ENCODE data around the gene RAPGEF2.
A peak's percentile ranks its signal among the peaks of the same experiment; 100 is the strongest.

RAPGEF2 gene

DNA sequence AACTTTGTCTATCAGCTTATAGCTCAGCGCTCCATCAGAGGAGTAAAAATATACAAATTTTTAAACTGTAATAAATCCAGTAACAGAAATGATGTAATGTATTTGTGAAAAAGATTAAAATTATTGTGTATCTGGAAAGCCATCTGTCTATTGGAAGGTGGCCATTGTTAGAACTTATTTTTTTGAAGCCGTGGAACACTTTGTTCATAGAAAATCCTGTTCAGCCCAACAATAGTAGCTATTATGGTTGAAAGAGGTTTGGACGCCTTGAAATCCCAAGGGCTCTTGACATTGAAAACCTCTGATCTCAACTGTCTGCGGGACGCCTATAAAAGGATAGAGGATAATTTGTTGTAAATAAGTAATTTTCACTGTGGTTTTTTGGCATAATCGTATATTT lies 98.3 kb downstream of the RAPGEF2 start:
- DNase-seq = no peak

DNA sequence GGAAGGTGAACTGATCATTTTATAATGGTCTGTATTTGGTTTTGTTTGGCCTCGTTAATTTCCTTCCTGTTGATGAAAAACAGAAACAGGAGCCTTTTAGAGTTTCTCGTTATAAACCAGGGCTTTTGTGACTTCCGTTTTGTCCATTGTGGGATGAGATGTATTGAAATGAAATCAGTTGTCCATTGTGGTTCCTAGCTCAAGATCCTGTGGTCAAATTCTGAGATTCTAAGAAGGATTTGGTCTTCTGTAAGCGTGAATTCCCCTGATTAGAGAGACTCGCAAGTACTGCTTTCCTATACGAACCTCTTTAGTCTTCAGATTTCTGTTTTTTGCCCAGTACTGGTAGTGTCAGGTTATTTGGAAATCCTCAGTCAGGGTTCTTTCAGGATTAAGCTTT lies 101.7 kb downstream of the RAPGEF2 start:
- no peak for DNase-seq

DNA sequence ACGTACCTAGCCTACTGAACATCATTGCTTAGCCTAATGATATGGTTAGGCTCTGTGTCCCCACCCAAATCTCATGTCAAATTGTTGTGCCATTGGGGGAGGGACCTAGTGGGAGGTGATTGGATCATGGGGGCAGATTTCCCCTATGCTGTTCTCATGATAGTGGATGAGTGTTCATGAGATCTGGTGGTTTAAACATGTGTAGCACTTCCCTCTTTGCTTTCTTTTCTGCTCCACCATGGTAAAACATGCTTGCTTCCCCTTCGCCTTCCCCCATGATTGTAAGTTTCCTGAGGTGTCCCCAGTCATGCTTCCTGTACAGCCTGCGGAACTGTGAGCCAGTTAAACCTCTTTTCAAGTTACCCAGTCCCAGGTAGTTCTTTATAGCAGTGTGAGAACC lies 102.6 kb downstream of the RAPGEF2 start:
- DNase-seq = peak; percentile 7 to 17

DNA sequence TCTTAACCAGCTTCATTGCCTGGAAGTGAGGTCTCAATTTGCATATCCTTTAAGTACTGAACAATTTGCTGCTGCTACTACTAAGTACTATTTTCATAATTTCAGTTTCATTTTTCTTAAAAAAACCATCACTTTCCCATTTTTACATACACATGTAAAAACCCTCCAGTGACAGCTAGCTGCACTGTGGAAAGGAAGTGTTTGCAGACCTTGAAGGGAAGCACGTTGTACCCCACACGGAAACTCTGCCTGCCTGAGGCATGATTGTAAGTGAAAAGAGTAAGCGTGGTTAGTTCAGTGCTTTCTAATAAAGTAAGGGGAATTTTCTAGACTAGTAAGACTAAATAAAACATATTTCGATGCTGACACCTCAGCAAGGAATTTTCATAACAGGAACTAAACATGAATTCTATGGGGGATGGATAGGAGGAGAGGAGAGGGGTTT lies 103.6 kb downstream of the RAPGEF2 start:
- peak in 1 of 2 donors; percentile 10 for DNase-seq

DNA sequence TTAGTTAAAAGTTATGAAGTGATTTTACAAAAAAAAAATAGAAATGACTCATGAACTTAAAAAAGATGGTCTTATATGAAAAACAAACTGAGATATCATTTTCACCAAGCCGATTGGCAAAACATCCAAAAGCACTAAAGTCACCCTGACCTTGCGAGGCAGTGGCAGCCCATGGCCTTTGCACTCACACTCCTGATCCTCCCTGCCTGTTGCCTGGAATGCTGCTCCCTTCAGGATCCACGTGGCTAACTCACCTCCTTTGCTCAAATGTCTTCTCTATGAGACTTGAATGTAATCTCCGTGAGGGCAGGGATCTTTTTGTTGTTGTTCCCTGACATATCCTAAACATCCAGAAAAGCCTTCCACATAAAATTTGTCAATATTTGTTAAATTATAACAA lies 106.4 kb downstream of the RAPGEF2 start:
- DNase-seq = no peak

DNA sequence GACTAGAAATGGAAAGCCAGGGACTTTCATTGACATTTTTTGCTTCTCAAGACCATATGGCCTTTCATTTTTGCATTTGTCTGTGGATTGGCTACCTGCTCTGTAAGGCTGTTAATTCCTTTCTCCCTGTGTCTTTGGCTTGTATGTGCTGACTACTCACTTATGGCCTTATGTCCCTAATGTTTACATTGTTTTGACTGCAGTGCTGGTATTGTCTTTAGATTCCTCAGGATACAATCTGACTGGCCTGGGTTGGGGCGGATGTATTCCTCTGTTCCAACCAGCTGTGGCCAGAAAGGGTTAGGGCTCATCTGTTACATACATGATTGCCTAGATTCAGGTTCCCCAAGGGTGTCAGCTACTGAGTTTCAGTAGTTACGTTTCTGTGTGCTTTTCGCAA lies 108.1 kb downstream of the RAPGEF2 start:
- DNase-seq = no peak

DNA sequence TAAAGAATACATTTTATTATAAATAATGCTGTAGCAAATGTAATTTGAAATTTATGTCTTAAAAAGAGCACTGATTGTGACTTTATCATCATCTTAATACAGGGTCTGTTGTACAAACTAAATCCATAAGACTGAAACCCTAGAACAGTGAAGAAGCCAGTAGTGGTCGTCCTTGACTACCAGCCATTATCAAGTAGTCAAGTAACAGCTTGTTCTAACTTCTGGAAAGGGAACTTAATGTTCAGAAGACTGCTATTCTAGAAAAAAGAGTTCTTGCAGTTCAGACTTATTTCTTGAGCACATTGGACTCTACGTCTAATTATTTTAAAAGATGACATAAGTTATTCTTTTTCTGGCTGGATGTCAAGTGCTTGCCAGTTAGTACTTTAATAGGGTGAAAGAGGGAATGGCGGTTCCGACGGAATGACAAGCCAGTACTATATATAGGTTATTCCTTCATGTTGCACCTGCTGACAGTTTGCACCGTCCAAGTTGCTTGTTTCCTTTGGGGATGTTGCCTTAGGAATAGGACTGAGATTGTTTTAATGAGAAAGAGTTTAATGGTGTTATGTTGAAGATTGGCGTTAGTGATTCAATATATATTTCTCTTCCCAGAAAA lies 109.9 kb downstream of the RAPGEF2 start:
- no peak for DNase-seq

DNA sequence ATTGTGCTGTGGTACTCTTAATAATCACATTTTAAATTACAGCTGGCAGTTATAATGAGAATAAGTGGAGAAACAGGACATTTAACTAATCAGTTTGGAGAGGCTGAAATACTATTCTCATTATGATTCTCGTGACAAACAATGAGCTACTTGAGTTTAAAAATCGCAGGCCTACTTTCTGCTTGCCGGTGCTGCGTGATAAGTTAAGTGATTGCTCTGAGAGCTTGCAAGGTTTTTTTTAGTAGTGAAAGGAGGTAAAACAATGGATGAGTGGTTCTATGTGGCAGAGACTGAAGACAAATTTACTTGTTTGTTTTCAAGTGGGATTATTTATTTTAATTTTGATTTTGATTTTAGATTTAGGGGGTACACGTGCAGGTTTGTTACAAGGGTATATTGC lies 114.0 kb downstream of the RAPGEF2 start:
- no peak for DNase-seq

DNA sequence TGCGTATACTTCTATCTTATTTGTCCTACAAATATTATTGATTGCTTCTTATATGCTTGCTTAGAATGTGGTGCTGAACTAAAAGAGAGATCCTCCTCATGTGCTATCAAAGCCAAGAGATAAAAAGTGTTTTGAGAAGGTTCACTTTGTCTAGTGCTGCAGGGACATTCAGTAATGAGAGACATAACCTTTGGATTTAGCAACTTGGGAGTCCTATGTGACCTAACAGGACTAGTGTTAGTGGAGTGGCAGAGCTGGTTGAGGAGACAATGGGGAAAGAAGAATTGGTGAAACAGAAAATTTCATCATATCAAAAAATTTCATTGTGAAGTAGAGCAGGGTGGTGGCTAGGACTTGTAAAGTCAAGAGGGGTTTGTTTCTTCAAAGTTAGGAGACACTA lies 117.0 kb downstream of the RAPGEF2 start:
- DNase-seq = no peak

DNA sequence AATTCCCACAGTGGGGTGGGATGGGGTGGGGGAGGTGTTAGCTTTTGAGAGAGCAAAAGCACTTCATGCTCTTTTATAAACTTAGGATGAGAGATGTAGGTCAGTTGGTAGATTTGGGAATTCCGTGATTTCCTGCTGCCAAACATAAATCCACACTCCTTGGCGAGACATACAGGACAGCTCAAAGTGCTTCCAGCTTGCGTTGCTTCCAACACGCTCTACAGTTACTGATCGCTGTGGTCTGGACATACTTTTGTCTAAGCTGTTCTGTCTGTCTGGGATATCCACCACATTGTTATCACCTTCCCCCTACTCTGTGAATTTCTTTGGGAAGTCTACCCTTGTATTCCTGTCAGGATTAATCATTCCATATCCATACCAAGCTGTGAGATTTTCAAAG lies 117.5 kb downstream of the RAPGEF2 start:
- DNase-seq = no peak

DNA sequence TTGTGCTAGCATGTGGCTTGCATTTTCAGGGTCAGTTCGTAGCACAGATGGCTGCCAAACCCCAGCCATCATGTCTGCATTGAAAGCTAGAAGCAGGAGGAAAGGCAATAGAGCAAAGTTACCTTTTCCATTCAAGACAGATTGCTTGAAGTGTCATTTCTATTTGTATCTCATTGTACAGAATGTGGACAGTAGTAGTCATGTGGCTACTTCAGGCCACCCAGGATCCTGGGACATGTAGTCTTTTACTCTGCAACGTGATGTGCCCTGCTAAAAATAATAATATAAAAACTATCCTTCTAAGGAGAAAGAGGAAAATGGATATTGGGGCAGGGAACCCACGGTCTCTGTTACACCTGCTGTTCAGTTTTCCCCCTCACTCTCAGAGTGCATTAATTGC lies 118.4 kb downstream of the RAPGEF2 start:
- no peak for DNase-seq

DNA sequence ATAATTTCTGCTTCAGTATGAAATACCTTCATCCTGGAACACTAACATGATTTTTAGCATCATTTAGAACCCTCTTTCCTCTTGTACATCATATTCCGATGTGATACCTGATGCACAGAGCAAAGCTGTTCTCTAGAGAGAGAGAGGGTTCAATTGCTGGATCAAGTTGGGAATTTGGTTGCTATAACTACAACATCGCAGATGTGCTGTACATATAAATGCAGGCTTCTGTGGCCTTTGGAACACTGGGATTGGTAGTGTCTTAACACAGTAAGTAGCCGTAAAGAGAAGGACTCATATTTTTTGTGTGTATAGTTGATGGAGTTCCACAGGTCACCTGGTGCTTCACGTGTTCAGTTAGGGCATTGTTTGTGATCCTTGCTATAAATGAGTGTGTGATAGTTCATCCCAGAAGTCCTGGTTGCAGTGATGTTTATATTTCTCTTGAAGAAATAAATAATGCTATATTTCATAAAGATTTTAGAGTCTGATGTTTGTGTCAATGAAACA lies 119.2 kb downstream of the RAPGEF2 start:
- no peak for DNase-seq

DNA sequence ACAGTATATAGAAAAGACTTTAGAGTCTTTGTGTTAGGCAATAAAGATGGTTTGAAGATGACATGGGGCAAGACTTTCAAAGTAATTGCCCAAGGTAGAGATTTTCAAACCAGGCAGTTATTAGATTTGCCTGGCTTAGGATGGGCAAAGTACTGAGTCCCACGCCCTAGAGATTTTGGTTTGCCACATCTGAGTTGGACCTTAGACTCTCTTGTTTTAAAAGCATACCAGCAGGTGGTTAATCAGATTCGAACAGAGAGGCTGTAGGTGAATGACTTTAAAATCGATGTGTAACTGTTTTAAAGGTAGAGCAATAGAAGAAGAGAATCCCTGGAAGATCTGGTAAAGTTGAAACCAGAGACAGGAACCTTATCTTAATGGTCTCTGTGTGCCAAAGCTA lies 121.5 kb downstream of the RAPGEF2 start:
- DNase-seq = no peak

DNA sequence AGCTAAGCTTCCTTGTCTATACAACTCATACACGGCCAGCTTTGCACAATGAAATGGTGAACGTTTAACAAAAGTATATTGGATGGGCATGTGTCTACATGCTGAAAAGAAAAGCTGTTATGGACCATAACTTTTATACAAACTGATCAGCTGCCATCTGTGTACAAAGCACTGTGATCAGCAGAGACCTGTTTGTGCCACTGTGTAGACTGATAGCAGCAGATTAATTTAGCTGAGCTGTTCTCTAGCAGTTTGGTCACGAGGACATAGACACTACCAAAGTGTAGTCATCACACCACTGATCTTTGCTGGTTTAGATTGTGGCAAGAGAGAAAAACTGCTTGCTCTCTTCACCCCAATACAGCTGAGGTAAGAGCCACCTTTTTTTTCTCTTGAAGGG lies 124.5 kb downstream of the RAPGEF2 start:
- no peak for DNase-seq

DNA sequence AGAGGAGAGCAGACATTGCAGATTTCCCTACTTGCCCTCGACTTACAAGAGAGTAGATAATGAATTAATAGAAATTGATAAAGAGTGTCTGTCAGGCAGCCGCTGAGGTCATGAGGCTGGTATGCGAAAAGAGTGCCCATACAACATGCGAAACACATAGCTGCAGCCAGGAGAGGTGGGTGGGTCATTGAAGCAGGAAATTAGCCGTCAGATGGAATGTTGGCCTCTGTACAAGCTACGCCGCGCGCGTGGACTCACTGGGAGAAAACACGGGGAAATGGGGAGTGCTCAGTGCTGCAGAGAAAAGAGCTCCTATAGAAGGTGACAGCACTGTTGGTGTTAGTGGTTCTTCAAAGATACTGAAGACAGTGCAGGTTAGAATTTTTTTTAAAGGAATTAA lies 125.1 kb downstream of the RAPGEF2 start:
- DNase-seq = no peak

DNA sequence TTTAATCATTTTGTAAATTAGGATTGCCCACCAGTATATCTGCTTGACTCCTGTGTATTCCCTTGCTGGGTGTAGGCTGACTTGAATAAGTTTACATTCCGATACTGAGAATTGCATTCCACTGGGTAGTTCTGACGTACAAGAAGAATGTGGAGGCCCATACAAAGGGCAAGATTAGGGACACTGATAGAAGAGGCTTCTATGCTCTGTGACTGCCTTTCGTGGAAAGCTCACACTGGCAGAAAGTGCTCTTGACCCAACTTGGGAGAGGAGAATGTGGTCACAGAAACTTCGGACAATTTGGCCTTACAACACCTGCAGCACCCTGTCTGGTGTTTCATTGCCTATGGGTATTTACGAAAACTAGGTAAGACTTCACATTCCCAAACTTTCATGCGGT lies 126.3 kb downstream of the RAPGEF2 start:
- DNase-seq = no peak

DNA sequence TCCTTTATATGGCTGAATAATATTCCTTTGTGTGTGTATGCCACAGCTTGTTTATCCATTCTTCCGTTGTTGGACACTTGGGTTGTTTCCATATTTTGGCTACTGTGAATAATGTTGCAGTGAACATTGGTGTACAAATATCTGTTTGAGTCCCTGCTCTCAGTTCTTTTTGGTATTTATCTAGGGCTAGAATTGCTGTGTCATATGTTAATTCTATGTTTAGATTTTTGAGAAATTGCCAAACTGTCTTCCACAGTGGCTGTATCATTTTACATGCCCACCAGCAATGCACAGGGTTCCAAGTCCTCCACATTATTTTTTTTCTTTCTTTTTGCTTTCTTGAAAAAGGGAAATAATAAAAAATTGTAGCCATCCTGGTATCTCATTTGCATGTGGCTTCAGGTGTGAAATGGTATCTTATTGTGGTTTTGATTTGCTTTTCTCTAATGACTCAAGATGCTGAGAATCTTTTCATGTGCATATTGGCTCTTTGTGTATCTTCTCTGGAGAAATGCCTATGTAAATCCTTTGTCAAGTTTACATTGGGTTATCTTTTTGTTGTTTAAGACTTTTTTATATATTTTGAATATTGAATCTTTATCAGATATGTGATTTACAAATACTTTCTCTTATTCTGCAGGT lies 129.7 kb downstream of the RAPGEF2 start:
- no peak for DNase-seq

DNA sequence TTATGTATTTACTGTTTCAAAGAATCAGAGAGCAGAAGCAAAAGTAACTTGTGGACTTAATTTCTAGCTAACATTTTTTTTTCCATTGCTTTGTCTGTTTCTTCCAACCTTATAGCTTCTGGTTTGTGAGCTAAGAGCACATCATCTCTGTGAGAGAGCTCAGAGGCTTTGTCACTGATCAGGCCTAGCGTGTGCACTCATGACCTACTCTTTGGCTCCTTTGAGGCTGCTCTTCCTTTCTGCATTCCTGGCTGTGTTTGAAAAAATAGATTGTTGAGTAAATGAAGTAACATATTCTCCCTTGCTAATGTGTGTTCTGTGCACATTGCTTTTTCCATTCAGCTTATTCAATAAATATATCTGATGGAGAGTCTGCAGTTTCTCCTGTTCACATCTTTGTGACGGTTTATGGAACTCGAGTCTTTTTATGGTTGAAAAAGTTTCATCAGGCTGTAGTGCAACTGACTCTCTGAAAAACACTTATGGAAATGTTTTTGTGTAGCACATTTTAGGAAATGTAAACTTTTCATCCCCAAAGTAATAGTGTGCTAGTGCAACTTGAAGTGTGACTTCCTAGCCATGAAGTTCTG lies 133.0 kb downstream of the RAPGEF2 start:
- no peak for DNase-seq

DNA sequence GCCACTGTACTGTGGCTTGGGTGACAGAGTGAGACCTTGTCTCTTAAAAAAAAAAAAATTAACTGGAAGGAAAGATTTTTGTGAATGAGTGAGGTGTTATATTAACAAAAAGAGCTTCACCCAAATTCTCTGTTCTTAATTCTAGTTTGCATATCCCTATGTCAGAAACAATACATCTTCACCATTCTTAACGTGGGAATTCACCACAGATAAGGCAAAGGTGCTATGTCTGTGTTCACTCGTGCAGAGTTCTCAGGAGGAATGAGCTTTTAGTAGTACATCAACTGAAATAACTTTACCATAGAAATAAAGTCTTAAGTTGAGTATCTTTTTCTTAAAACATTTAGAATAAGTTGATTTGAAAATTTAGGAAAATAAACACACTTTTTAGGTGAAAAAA lies 135.1 kb downstream of the RAPGEF2 start:
- DNase-seq = no peak

DNA sequence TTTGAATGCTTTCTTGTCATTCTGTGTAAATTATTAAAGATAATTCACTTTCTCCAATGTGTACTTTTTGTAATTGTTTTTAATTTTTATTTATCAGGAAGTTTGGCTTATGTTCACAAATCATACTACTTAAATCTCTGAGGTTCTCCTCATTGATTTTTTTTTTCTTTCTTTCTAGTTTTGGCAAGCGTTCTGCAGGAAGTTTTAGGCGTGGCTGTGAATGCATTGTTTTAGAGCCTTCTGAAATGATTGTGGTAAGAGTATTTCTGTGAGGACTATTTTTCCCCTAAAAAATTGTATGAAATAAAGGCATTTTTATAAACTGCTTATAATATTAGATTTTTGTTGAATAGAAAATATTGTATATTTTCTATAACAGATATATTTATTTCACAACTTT lies 135.8 kb downstream of the RAPGEF2 start:
- DNase-seq = no peak

DNA sequence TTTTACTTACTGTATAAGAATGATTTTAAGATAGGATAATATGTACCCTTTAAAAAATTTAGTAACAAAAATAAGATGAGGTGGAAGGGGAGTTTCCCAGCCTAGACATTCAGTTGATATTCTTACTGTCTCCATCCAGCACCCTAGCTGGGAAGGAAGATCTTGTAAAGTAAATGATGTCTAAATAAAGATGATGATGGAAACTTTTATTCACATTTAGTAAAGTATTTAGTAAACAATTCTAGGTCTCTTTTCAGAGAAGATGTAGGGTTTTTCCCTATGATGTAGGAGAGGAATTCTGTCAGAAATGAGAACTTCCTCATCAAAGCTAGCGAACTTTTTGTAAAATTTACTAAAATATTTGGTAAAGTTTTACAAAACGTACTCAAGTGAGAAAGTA lies 136.8 kb downstream of the RAPGEF2 start:
- DNase-seq = peak in 1 of 2 donors; percentile 13

DNA sequence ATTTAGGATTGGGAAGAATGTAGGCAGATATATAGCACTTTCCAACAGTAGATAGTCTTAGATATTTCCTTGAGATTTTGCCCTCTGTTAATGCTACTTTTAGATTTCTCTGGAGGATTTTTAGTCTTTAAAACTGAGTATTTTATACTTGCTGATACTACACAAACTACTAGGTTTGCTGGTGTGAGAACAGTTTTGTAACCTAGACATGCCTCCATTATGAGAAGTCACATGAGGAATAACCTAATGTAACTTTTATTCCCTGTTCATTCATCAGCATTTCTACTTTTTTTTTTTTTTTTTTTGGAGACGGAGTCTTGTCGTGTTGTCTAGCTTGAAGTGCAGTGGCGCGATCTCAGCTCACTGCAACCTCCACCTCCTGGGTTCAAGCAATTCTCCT lies 137.2 kb downstream of the RAPGEF2 start:
- peak; percentile 7 to 39 for DNase-seq

DNA sequence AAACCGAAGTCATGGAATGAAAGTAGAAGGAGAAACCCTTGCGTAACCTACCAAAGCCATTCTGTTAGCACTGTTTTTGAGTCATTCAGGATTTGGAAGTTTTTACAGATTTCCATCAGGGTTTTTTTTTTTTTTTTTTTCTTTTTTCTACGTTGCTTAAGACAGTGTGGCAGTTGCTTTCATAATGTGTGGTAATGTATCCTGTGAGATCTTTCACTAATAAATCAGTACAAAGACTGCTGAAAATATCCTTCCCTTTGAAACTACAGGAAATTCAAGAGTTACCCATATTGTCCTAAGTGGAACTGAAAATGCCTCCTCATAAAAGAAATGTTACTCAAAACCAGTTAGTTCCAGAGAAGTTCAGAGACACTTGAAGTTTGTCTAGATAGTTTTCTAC lies 137.8 kb downstream of the RAPGEF2 start:
- peak; percentile 49 to 88 for DNase-seq

DNA sequence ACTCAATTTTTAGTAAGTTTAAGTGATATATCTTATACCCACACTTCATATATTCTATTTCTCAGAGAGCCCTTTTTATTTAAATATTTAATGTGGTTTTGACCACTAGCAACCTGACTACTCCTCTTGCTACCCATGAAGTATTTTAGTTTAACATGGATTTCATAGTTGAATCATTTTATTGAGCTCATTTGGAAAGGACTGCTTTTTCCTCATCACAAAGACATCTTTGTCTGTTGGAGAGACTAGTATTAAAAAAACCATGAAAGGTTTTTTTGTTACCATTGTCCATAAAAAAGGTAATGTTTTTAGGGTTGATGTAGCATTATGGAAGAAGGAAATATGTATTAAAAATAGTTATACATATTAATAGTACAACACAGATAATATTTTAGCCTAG lies 139.5 kb downstream of the RAPGEF2 start:
- peak in 1 of 2 donors; percentile 26 for DNase-seq
